A549 (cell line): Measurements from ENCODE around the gene CWC15. TPM values are rescaled to one million over a fixed set of nuclear protein-coding genes. Genes with fewer than 3 reads are reported as not detected.

Experiments used
- ATAC-seq, 2 experiments: fragments of 200-7000 bp in 1 of 2; fragments of >200 bp in 1 of 2; cut with Nextera tagmentation in 1 of 2; cut with Tn5 transposase in 1 of 2; 3 replicates each; pipeline versions ENCODE4 v1.8.0 to v1.9.1; 2018 to 2020; ENCODE audit warnings: mild to moderate bottlenecking in 1 of 2, moderate library complexity in 1 of 2
- CTCF ChIA-PET: fragments of 300-600 bp; sonication (Branson Sonifier 250); formaldehyde crosslinking; extraction: SDS; loops from one replicate; lab custom pipeline; 2021; ENCODE audit warnings: antibody characterized with exemption, inconsistent platforms; lab: Yijun Ruan, JAX
- POLR2A ChIA-PET: fragments of 350-600 bp; formaldehyde crosslinking; extraction: SDS; loops from one replicate; lab custom pipeline; 2021; ENCODE audit warnings: antibody characterized with exemption, inconsistent platforms; lab: Yijun Ruan, JAX
- DNase-seq, 2 experiments: peaks; one replicate each; pipeline versions ENCODE4 v3.0.0 to v3.0.0-alpha.2; 2011 to 2016; ENCODE audit warnings: low read depth in 1 of 2, low spot score in 1 of 2
- FAIRE-seq: peaks from 2 replicates; lab custom pipeline; 2011; peaks lifted over from hg19 to GRCh38; lab: Jason Lieb, UNC
- H3K27ac ChIP-seq, 2 experiments: fragments of >200 bp; sonication (Bioruptor Twin); formaldehyde crosslinking; 3 replicates each; pipeline ENCODE4 v1.5.1; 2016 to 2017
- H3K4me1 ChIP-seq: fragments of >200 bp; sonication (Bioruptor Twin); formaldehyde crosslinking; 3 replicates; pipeline ENCODE4 v1.6.1; 2016
- H3K4me2 ChIP-seq: fragments of >200 bp; sonication (Bioruptor Twin); formaldehyde crosslinking; 3 replicates; pipeline ENCODE4 v1.6.1; 2016
- H3K4me3 ChIP-seq: fragments of >200 bp; sonication (Bioruptor Twin); formaldehyde crosslinking; 3 replicates; pipeline ENCODE4 v1.5.1; 2016
- H3K9me3 ChIP-seq: fragments of >200 bp; sonication (Bioruptor Twin); formaldehyde crosslinking; 3 replicates; pipeline ENCODE4 v1.6.1; 2016
- BCL3 ChIP-seq: fragments of >200 bp; sonication (Bioruptor Twin); formaldehyde crosslinking; IDR thresholded peaks from 3 replicates; pipeline ENCODE4 v1.6.1; 2016
- CBX2 ChIP-seq: fragments of 200-600 bp; sonication (generic); IDR thresholded peaks from 2 replicates; pipeline ENCODE4 v1.6.1; 2016; ENCODE audit warnings: low read depth, mild to moderate bottlenecking, borderline replicate concordance
- CHD2 ChIP-seq: fragments of 150-350 bp; IDR thresholded peaks from 2 replicates; pipeline ENCODE4 v1.6.1; 2014; ENCODE audit warnings: low read length; ENCODE audit not compliant: partially characterized antibody
- CTCF ChIP-seq: fragments of >200 bp; sonication (Bioruptor Twin); formaldehyde crosslinking; IDR thresholded peaks from 3 replicates; pipeline ENCODE4 v1.5.1; 2016
- E2F6 ChIP-seq: IDR thresholded peaks from 2 replicates; pipeline ENCODE4 v1.6.1; 2012; ENCODE audit warnings: low read depth, borderline replicate concordance
- EHMT2 ChIP-seq: fragments of 200-600 bp; sonication (generic); IDR thresholded peaks from 2 replicates; pipeline ENCODE4 v1.6.1; 2016; ENCODE audit warnings: antibody characterized with exemption, low read depth, mild to moderate bottlenecking, moderate library complexity
- ESRRA ChIP-seq: fragments of 150-350 bp; IDR thresholded peaks from 2 replicates; pipeline ENCODE4 v1.6.1; 2014; ENCODE audit warnings: mild to moderate bottlenecking, low read length, borderline replicate concordance
- HDAC2 ChIP-seq: fragments of 200-600 bp; sonication (generic); IDR thresholded peaks from 2 replicates; pipeline ENCODE4 v1.6.1; 2016
- HES2 ChIP-seq: fragments of >200 bp; sonication (Bioruptor Twin); formaldehyde crosslinking; IDR thresholded peaks from 2 replicates; pipeline ENCODE4 v1.6.1; 2016
- HMGXB4 ChIP-seq: fragments of 250-450 bp; sonication (Bioruptor Pico); IDR thresholded peaks from 2 replicates; pipeline ENCODE4 v1.5.0; 2021; ENCODE audit warnings: mild to moderate bottlenecking, moderate library complexity, borderline replicate concordance
- JUN ChIP-seq, 2 experiments: fragments of >200 bp; sonication (Bioruptor Twin); formaldehyde crosslinking; IDR thresholded peaks; 2 replicates in 1 of 2; 3 replicates in 1 of 2; pipeline ENCODE4 v1.6.1; 2016 to 2017
- MYC ChIP-seq: IDR thresholded peaks from 2 replicates; pipeline ENCODE4 v1.6.1; 2012; ENCODE audit warnings: mild to moderate bottlenecking, inconsistent platforms, low read length, improper control_type of control experiment, borderline replicate concordance
- RCOR1 ChIP-seq: fragments of 150-350 bp; IDR thresholded peaks from 2 replicates; pipeline ENCODE4 v1.6.1; 2014; ENCODE audit warnings: antibody characterized with exemption, low read length, low read depth
- REST ChIP-seq: fragments of 200-600 bp; sonication (generic); IDR thresholded peaks from 2 replicates; pipeline ENCODE4 v1.6.1; 2016; ENCODE audit warnings: antibody characterized with exemption, mild to moderate bottlenecking, moderate library complexity
- TP53 ChIP-seq: fragments of 250-450 bp; sonication (Bioruptor Pico); IDR thresholded peaks from 2 replicates; pipeline ENCODE4 v1.5.0; 2021; ENCODE audit warnings: mild to moderate bottlenecking, moderate library complexity
- ZFP36 ChIP-seq: fragments of 450-650 bp; IDR thresholded peaks from 2 replicates; pipeline ENCODE4 v1.6.1; 2014; ENCODE audit warnings: borderline replicate concordance; ENCODE audit not compliant: partially characterized antibody
- WGBS: methylation state at CpG from one replicate; pipeline ENCODE4 v1.1.6; 2017; ENCODE audit errors: missing lambda C conversion rate; 5-methylcytosine and 5-hydroxymethylcytosine counted together
- polyA plus RNA-seq, 4 experiments: library from polyadenylated mRNA; depleted of rRNA in 3 of 4; stranded (reverse); fragments of >200 nt; fragmentation: RNase III in 1 of 4; extraction: RNeasy Plus Mini Kit Qiagen cat#74134 plus additional on column Dnase treatment in 1 of 4; gene quantifications; 2 replicates in 3 of 4; 3 replicates in 1 of 4; pipeline ENCODE4 v1.2.3, GENCODE V29; 2011 to 2017

The CWC15 gene
- polyA plus RNA-seq, 2 of the 4 experiments (the other 2 are of a cell fraction): 37.6 to 42.8 TPM

GRCh38 chr11:94961255-94961654 lies 12.1 kb downstream of the CWC15 start:
- H3K4me1 ChIP-seq: no peaks in the 10 kb centered on the region
- H3K4me2 ChIP-seq: no peak overlapping the region
- DNase-seq: no peak
- no peak for TF ChIP-seq BCL3
- TF ChIP-seq CHD2: no peak
- no peak for TF ChIP-seq CTCF
- no peak for TF ChIP-seq ESRRA
- no peak for TF ChIP-seq RCOR1
- no peak for TF ChIP-seq TP53
- TF ChIP-seq CBX2: no peak
- TF ChIP-seq MYC: no peak
- TF ChIP-seq REST: no peak
- TF ChIP-seq ZFP36: no peak
- TF ChIP-seq EHMT2: no peak
- no peak for TF ChIP-seq JUN (IDR thresholded peaks at IDR 0.05)
- no peak for TF ChIP-seq E2F6
- TF ChIP-seq, all 56 proteins: peak for 0
- Histone ChIP-seq H3K9me3 (no peaks in the 10 kb centered on the region), H3K27ac (no peak overlapping the region), H3K4me3 (no peak overlapping the region)
- CTCF ChIA-PET: interaction anchor here (0.8 to 2.7 kb wide), 3 partner anchors 29 to 340 kb away, joined by 3 to 10 read pairs (median 3); no protein-coding TSS in a partner anchor
- POLR2A ChIA-PET: interaction anchor here (1.7 kb wide), 1 partner anchor 12 kb away, joined by 3 read pairs; the partner anchor contains the start of genes CWC15 and KDM4D
- ATAC-seq (no peak), FAIRE-seq (no peak)
- 94% methylated on average over 1 of the region's 1 CpG for WGBS

- Histone ChIP-seq H3K4me1 (no peaks in the 10 kb centered on the region), H3K27ac (no peak overlapping the region), H3K4me2 (no peak overlapping the region), H3K4me3 (no peak overlapping the region), H3K9me3 (no peaks in the 10 kb centered on the region)
- 94% methylated on average over 2 of the region's 2 CpGs for WGBS
- DNase-seq (no peak), FAIRE-seq (no peak), ATAC-seq (no peak)
- ChIA-PET POLR2A (interaction anchor here (1.7 kb wide), 1 partner anchor 13 kb away, joined by 3 read pairs; the partner anchor contains the start of genes CWC15 and KDM4D), CTCF (interaction anchor here (2.7 kb wide), 1 partner anchor 337 kb away, joined by 10 read pairs; no protein-coding TSS in a partner anchor)
- TF ChIP-seq HES2 (no peak), HDAC2 (no peak), HMGXB4 (CRISPR knock-in tag) (no peak)
Measured at GRCh38 chr11:94960488-94960887, 12.9 kb downstream of the CWC15 start.
